Amygdala (tissue), 56 donors: Measurements from ENCODE around the gene OSBPL2.

ENCODE experiments used
- DNase-seq, 56 donors: peaks; one replicate each; lab custom pipeline; 2025; lab: John Stamatoyannopoulos, UW

Gene OSBPL2

DNA sequence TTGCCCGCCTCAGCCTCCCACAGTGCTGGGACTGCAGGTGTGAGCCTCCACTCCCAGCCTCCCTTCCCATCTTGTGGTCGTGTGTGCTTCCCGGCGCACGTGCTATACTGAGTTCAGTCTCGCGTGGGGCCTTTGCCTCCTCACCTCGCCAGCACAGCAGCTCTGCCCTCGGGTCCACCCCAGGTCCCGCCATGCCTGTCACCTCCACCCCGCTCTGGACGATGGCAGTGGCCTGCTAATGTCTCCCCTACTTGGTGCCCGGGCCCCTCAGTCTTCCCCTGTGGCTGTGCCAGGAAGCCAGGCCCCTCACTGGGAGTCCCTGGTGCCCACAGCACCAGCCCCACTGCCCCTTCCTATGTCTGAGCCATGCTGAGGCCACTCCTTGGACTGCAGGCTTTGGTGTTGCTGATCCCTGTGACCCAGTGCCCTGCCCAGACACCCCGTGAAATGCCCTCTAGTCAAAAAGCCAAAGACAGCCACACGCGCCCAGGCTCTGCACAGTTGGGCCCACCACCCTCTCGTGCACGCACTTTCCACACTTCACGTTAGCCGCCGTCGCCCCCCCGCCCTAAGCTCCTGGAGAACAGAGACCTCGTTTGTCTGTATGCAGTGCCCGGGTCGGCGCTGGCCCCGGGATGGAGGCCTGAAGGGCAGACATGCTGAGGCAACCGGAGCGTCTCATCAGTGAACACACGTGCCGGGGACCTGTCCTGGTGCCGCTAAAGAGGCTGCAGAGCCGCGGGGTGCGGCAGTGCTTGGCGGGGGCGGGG, 32.5 kb upstream of the OSBPL2 start:
- DNase-seq, result no peak

GRCh38 chr20:62206388-62206775, 31.9 kb upstream of the OSBPL2 start:
- DNase-seq, result no peak

GRCh38 chr20:62208061-62208794, 30.1 kb upstream of the OSBPL2 start:
- DNase-seq, result no peak

DNA sequence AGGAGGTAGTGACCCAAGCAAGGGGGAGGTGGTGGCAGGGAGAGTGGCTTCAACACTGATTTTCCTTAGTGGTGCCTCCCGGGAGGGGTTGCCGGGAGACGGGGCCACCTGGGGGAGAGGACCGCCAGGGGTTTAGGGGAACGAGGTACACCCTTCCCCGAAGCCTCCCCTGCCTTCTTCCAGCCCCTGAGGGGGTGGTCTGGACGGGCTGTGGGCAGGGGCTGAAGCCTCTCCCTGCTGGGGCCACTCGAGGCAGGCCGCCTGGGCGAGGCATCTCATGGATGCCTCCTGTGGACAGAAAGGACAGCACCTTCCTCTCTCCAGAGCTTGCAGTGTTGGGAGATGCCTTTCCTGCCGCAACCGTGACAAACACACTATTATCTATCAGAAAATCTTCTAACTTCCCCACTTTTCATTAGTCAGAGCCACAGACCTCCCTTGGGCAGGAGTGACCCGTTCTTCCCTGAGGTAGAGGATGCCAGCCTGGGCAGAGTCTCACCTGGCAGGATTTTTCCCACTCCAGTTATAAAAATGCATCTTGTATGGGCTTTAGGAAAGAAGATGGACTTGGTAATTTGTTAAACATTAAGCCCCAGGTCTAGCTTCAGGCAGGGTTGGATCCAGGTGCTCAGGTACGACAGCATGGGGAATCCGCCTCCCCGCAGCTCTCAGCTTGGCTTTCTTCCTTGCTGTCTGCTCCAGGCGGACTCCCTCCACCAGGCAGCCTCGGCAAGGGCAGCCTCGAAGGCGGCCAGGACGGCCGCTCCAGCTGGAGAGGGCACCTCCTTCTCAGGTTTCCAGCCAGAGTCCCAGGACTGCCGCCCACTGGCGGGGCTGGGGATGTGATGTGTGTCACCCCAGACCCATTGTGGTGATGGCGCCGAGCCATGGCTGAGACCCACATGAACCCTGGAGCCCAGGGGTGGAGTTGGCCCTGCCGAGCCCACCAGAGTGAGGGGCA, 29.2 kb upstream of the OSBPL2 start:
- no peak for DNase-seq

GRCh38 chr20:62209850-62210495, 28.3 kb upstream of the OSBPL2 start:
- no peak for DNase-seq

DNA sequence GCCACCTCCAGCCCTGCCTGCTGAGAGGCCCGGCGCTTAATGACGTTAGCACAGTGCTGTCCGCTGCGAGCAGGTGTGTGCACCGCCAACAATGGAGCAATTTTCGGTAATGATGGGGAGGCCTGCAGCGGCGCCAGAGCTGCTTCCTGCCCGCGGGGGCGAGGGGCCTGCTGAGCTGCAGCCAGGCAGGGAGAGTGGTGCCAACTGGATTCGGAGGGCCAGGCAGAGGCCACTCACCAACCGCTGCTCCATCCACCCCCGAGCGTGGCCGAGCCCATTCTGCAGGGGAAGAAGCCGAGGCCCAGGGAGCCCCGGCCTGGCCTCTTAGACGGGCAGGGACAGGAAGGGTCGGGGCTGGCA, 27.8 kb upstream of the OSBPL2 start:
- DNase-seq, result no peak

DNA sequence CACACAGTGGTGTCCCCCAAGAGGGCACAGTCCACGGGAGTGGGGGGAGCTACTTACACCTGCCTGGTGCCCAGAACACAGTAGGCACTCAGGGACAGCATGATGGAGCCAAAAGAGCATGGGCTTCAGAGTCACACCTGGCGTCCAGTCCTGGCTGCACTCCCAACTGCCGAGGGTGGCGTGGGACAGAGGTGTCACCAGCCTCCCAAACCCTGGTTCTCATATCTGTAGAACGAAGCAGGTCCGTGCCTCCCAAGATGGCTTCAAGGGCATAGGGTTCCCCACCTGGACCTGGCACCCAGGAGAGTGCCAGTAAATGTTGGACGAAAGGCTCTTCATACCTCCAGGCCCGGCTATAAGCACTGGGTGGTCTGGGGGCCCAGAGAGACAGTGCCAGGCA, 27.1 kb upstream of the OSBPL2 start:
- no peak for DNase-seq

GRCh38 chr20:62211769-62212288, 26.5 kb upstream of the OSBPL2 start:
- DNase-seq, result no peak

GRCh38 chr20:62212299-62212698, 26.0 kb upstream of the OSBPL2 start:
- DNase-seq, result no peak

DNA sequence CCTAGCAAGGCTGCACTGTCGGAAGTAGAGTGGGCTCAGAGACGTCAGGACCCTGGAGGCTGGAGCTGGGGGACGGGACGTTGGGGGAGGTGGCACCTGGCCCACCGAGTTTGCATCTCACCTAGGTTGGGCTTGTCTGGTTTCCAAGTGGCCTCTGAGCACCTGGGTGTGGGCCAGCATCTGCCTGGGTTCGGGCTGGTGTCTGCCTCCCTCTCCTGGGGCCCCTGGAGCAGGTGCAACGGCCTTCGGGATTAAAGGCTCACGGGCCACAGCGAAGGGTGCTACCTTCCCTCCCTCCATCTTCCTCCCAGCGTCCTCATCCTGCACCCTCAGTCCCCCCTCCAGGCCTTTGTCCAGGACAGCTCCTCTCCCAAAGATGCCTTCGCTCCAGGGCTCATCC, 24.3 kb upstream of the OSBPL2 start:
- DNase-seq, result no peak

DNA sequence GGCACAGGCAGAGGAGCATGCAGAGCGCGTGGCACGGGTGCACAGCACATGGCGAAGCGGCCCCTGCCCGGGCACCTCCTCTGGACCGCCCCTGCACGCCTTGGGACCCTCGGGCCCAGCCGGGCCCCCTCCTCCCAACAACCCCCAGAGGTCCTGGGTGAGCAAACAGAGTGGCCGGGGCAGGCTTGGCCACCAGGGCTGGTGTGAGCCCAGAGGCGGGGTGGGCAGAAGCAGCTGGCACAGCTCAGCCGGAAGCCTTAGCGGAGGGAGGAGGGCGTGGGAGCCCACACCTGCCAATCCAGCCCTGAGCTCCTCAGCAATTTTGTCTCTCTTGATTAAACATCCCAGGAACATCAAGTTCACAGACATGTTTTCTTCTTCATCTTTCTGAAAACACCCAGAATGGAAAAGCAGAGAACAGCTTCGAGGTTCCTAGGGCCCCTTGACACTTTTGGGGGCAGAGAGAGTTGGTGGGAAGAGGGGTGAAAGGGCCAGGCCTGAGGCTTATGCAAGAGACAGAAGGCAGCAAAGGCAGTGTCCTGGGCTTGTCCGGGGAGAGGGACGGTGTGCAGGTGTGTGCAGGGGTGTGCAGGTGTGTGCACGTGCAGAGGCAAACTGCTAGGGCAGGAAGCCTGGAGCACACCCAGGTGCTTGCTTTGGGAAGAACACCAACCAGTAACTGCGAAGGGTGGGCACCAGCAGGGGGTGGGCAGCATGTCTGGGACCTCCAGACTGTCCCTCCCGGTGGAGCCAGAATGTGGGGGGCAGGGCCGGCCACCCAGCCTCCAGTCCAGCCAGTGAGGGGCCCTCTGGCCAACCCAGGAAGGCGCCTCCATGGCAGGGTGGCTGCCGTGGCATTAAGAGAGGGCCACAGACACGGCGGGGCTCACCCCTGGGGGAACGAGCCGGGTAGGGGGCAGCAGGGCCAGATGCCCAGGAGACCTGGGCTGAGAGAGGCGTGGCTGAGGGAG, 23.0 kb upstream of the OSBPL2 start:
- no peak for DNase-seq

- DNase-seq, result no peak
These were observed 22.2 kb upstream of the OSBPL2 start for GRCh38 chr20:62215991-62216635.

- DNase-seq, result no peak
These were observed 21.4 kb upstream of the OSBPL2 start for GRCh38 chr20:62216636-62217566.

- no peak for DNase-seq
These were observed 20.2 kb upstream of the OSBPL2 start for GRCh38 chr20:62217913-62218773.

GRCh38 chr20:62219101-62219991, 19.0 kb upstream of the OSBPL2 start:
- no peak for DNase-seq
